Suppressor macrophage treated with lipopolysaccharide for 1 hour (primary cell): Measurements from ENCODE around the gene GDI2.

Source experiments
- DNase-seq, 3 donors: peaks; one replicate each; pipeline ENCODE4 v3.0.0-alpha.2; 2020 to 2022

The GDI2 gene

DNA sequence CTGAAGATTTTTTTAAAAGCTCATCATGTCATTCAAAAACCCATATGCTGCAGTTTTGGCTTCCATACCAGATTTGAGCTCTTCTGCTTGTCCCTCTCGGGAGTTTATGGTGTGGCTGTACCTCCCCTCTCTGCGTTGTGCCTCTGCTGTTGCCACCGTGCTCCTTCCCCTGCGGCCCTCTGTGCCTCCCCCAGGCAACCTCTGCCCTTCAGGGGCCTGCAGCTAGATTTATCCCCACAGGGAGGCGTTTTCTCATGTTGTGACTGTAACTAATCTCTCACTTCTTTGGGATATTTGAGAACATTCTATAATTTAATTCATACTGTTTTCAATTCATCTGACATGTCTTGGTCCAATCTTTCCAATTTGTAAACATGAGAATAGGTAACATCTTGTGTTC lies 75.9 kb downstream of the GDI2 start:
- DNase-seq, result no peak

DNA sequence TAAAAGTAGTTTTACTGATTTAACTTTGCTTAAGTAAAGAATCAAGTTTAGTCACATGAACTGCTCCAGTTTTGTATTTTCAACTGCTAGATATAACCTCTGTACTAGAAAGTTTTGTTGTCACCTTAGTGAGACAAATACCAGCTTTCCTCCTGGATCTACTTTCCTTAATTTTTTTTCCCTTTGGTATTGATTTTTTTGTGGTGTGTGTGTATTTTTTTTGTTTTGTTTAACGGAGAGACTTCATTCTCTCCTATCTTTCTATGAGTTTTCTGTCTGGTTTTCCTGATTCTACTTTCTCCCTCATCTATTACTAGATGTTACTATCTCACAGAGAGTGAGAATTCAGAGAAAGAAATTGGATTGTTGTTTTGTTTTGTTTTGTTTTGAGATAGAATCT lies 76.6 kb downstream of the GDI2 start:
- no peak for DNase-seq

- DNase-seq, result no peak
These were observed 78.1 kb downstream of the GDI2 start for GRCh38 chr10:5735119-5735518.

- DNase-seq, result no peak
These were observed 81.1 kb downstream of the GDI2 start for GRCh38 chr10:5732141-5732540.

DNA sequence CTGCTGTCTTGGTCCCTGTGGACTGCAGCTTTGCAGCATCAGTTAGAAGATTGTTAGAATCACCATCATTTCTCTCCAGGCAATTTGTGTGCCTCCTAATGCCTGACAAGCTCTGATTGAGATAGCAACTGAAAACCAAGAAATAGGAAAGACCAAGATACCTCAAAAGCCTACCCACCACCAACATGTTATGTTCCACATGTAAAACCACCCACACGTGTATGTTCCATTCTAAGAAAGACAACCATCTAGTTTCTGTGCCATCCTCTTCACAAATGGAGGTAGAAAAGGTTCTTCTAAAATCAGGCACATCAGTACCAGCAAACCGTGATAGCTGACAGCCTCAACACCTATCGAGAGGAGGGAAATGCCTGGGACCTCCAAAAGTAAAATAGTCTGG lies 81.7 kb downstream of the GDI2 start:
- no peak for DNase-seq

DNA sequence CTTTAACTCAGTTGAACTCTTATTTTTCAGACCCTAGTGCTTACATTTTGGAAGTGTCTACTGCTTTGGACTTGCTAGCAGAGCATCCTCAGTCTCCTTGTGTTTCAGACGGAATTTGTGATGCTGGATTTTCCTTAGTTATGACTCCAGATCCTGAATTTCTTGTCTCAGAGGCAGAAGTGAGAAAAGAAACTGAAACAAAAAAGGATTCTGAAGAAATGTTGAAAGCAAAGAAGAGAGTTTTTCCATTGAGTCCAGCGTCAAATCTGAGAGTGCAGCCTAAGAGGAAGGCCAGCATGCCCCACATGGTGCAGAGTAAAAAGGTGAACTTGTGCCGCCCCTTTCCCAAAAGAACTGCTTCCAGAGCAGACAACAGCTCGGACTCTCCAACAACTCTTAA lies 82.5 kb downstream of the GDI2 start:
- no peak for DNase-seq

DNA sequence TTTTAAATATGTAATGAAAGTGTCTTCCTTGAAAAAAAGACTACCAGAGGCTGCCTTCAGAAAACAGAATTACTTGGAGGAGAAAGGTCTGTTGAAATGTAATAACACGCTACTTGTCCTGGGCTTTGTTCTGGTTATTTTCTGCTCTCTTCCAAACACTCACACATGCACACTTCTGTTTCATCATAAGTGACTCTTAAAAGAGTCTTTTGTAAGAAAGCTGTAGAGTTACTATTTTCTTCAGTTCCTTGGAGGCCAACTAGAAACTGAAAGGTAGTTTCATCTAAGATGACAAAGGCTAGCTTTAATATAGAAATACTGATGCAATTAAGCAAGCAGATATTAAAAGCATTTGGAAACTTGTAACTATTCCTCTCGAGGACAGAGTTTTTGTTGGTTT lies 89.5 kb downstream of the GDI2 start:
- DNase-seq, result no peak

GRCh38 chr10:5720182-5720581 lies 93.1 kb downstream of the GDI2 start:
- no peak for DNase-seq

GRCh38 chr10:5719546-5719945 lies 93.7 kb downstream of the GDI2 start:
- no peak for DNase-seq
